Tibial artery (tissue), 4 donors: ENCODE measurements around the gene KIT.

Experiments
- DNase-seq, 2 donors: peaks; one replicate each; pipeline ENCODE4 v3.0.0-alpha.2; 2019
- H3K27ac ChIP-seq, 2 donors: fragments of 200-600 bp; sonication (generic) in 1 of 2; 1 replicate in 1 of 2; 2 replicates in 1 of 2; pipeline ENCODE4 v1.5.1; 2018 to 2019; ENCODE audit warnings: mild to moderate bottlenecking in 1 of 2
- H3K27me3 ChIP-seq, 2 donors: fragments of 200-600 bp; sonication (generic) in 1 of 2; one replicate each; pipeline versions ENCODE4 v1.5.1 to v1.6.0; 2016 to 2019
- H3K36me3 ChIP-seq, 3 donors: fragments of 200-600 bp; sonication (generic) in 2 of 3; one replicate each; pipeline ENCODE4 v1.5.1; 2016 to 2019; ENCODE audit warnings: mild to moderate bottlenecking in 2 of 3
- H3K4me1 ChIP-seq, 4 donors: fragments of 200-600 bp; sonication (generic) in 2 of 4; 1 replicate in 3 of 4; 2 replicates in 1 of 4; pipeline ENCODE4 v1.5.1; 2016 to 2019
- H3K4me3 ChIP-seq, 2 donors: fragments of 200-600 bp; sonication (generic) in 1 of 2; 1 replicate in 1 of 2; 2 replicates in 1 of 2; pipeline ENCODE4 v1.5.1; 2018 to 2019; ENCODE audit warnings: mild to moderate bottlenecking in 2 of 2
- H3K9me3 ChIP-seq, 3 donors: fragments of 200-600 bp; sonication (generic) in 1 of 3; one replicate each; pipeline ENCODE4 v1.5.1; 2016 to 2019
- intact Hi-C: fragments of 100-400 bp; cut with DNase I; formaldehyde crosslinking; loops from one replicate; pipeline ENCODE4 v1.15.0; 2023; ENCODE audit warnings: low total_unique reads
- TF ChIP-seq, protein P1 (sequence below), 2 experiments: fragments of 200-600 bp in 1 of 2; fragments of 450-650 bp in 1 of 2; IDR thresholded peaks; one replicate each; pipeline ENCODE4 v1.5.1; 2017 to 2019; ENCODE audit warnings: antibody characterized with exemption in 2 of 2, mild to moderate bottlenecking in 1 of 2, moderate library complexity in 1 of 2

The KIT gene

GRCh38 chr4:54661169-54661568 lies 3.4 kb downstream of the KIT start:
- Histone ChIP-seq H3K9me3 (no peaks in the 10 kb centered on the region), H3K4me3 (no peak overlapping the region), H3K4me1 (peaks cover 0 to 37% (median 20%) of the 10 kb centered on the region in 4 donors), H3K27ac (no peak overlapping the region), H3K27me3 (no peaks in the 10 kb centered on the region), H3K36me3 (no peaks in the 10 kb centered on the region)
- TF ChIP-seq, protein P1, sequence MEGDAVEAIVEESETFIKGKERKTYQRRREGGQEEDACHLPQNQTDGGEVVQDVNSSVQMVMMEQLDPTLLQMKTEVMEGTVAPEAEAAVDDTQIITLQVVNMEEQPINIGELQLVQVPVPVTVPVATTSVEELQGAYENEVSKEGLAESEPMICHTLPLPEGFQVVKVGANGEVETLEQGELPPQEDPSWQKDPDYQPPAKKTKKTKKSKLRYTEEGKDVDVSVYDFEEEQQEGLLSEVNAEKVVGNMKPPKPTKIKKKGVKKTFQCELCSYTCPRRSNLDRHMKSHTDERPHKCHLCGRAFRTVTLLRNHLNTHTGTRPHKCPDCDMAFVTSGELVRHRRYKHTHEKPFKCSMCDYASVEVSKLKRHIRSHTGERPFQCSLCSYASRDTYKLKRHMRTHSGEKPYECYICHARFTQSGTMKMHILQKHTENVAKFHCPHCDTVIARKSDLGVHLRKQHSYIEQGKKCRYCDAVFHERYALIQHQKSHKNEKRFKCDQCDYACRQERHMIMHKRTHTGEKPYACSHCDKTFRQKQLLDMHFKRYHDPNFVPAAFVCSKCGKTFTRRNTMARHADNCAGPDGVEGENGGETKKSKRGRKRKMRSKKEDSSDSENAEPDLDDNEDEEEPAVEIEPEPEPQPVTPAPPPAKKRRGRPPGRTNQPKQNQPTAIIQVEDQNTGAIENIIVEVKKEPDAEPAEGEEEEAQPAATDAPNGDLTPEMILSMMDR (IDR thresholded peaks at IDR 0.05), result no peak
- no peak for DNase-seq
- intact Hi-C loops, result no loop called here

GRCh38 chr4:54661686-54662085 lies 3.9 kb downstream of the KIT start:
- TF ChIP-seq, protein P1 (IDR thresholded peaks at IDR 0.05), result no peak
- Histone ChIP-seq H3K27ac (no peak overlapping the region), H3K4me1 (peaks cover 0 to 37% (median 20%) of the 10 kb centered on the region in 4 donors), H3K9me3 (no peaks in the 10 kb centered on the region), H3K27me3 (no peaks in the 10 kb centered on the region), H3K4me3 (no peak overlapping the region), H3K36me3 (no peaks in the 10 kb centered on the region)
- DNase-seq, result no peak
- intact Hi-C loops, result no loop called here

DNA sequence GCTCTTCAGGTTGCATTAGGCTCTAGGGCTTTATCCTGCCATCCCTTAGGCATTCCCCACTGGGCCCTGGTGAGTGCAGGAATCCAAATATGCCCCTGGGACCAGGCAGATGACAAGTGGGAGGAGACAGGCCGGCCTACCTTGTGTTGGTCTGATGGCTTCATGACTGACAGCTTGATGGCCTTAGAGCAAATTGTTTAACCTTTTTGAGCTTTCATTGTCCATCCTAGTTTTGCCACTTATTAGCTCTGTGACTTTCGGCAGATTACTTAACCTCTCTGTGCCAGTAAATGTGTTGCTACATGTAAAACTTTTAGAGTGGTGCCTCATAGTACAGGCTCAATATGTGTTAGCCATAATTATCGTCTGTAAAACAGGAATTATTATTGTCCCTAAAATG lies 4.4 kb downstream of the KIT start:
- Histone ChIP-seq H3K27ac (no peak overlapping the region), H3K9me3 (no peaks in the 10 kb centered on the region), H3K27me3 (no peaks in the 10 kb centered on the region), H3K36me3 (no peaks in the 10 kb centered on the region), H3K4me3 (no peak overlapping the region), H3K4me1 (peaks cover 0 to 33% (median 20%) of the 10 kb centered on the region in 4 donors)
- TF ChIP-seq, protein P1 (IDR thresholded peaks at IDR 0.05), result no peak
- no peak for DNase-seq
- intact Hi-C loops, result no loop called here

DNA sequence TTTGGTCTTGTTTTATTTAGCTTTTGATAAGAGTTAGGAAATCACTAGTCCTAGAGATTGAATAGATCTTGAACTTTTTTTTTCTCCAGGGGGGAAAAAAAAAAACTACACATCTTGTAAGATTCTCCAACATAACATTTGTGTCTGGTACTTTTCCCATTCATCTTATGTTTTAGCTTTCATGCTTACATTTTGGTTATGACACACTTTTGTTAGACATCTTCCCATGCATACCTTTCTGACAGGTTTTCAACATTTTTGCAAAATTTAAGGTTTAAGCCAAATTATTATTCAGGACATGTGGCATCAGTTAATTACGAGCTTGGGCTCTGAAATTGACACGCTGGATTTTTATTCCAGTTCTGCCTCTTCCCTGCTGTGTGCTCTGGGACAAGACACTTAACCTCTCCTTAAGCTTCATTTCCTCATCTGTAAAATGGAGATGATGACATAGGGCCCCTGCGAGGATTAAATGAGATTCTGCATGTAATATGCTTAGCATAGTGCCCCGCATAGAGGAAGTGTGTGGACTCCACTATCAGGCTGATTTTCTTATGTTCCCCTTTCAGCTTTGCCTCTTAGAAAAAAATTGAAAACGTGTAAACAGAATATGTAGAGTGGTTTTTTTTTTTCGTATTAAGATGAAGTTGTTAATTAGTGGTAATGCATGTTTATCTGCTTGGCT lies 5.3 kb downstream of the KIT start:
- H3K9me3 ChIP-seq, result no peaks in the 10 kb centered on the region
- H3K4me3 ChIP-seq, result no peak overlapping the region
- no peaks in the 10 kb centered on the region for H3K36me3 ChIP-seq
- H3K27ac ChIP-seq, result no peak overlapping the region
- no peaks in the 10 kb centered on the region for H3K27me3 ChIP-seq
- DNase-seq, result no peak
- intact Hi-C loops, result no loop called here
- TF ChIP-seq, protein P1 (IDR thresholded peaks at IDR 0.05), result no peak
- peaks cover 0 to 24% (median 15%) of the 10 kb centered on the region in 4 donors for H3K4me1 ChIP-seq

- H3K4me3 ChIP-seq, result no peak overlapping the region
- DNase-seq, result no peak
- H3K36me3 ChIP-seq, result no peaks in the 10 kb centered on the region
- no peaks in the 10 kb centered on the region for H3K9me3 ChIP-seq
- intact Hi-C loops, result no loop called here
- no peak overlapping the region for H3K27ac ChIP-seq
- peaks cover 0 to 15% (median 7%) of the 10 kb centered on the region in 4 donors for H3K4me1 ChIP-seq
- H3K27me3 ChIP-seq, result no peaks in the 10 kb centered on the region
- TF ChIP-seq, protein P1 (IDR thresholded peaks at IDR 0.05), result no peak
Observed at GRCh38 chr4:54664400-54664799, 6.6 kb downstream of the KIT start.
